Body of pancreas (tissue), 4 donors: ENCODE data around the gene ANKRD12. TPM values are rescaled to one million over a fixed set of nuclear protein-coding genes. Genes with fewer than 3 reads are reported as not detected.
A peak's percentile ranks its signal among the peaks of the same experiment; 100 is the strongest.
"Not testable (repeated sequence)": the region's sequence is repeated elsewhere in the genome, so short reads cannot be mapped to it uniquely, and the experiment has no call there.

Source experiments
- ATAC-seq: fragments of 150-250 bp; one replicate; pipeline ENCODE4 v1.9.1; 2016
- DNase-seq, 4 donors: peaks; one replicate each; pipeline ENCODE4 v3.0.0-alpha.2; 2019
- H3K27ac ChIP-seq, 4 donors: fragments of 200-600 bp; sonication (generic); 1 replicate in 3 of 4; 2 replicates in 1 of 4; pipeline versions ENCODE4 v1.5.1 to v1.6.1; 2016 to 2019; ENCODE audit warnings: mild to moderate bottlenecking in 1 of 4, mixed read lengths in 1 of 4, moderate library complexity in 1 of 4
- H3K27me3 ChIP-seq, 2 donors: fragments of 200-600 bp; sonication (generic); one replicate each; pipeline ENCODE4 v1.6.0; 2016; ENCODE audit warnings: mild to moderate bottlenecking in 1 of 2
- H3K36me3 ChIP-seq, 2 donors: fragments of 200-600 bp; sonication (generic); replicated peaks in 1 of 2; 2 replicates each; pipeline ENCODE4 v1.5.1; 2016; ENCODE audit warnings: low read depth in 2 of 2; ENCODE audit not compliant: insufficient read depth in 1 of 2
- H3K4me1 ChIP-seq: fragments of 200-600 bp; sonication (generic); one replicate; pipeline ENCODE4 v1.6.0; 2016
- H3K4me3 ChIP-seq, 2 donors: fragments of 200-600 bp; sonication (generic); 1 replicate in 1 of 2; 2 replicates in 1 of 2; pipeline ENCODE4 v1.5.1; 2016 to 2019
- H3K9me3 ChIP-seq, 3 donors: fragments of 200-600 bp; sonication (generic); 1 replicate in 2 of 3; 2 replicates in 1 of 3; pipeline ENCODE4 v1.5.1; 2016
- CTCF ChIP-seq, 7 experiments: fragments of 450-650 bp in 4 of 7; fragments of 200-600 bp in 3 of 7; sonication (generic) in 3 of 7; IDR thresholded peaks; one replicate each; pipeline ENCODE4 v1.5.1; 2016 to 2019; ENCODE audit warnings: antibody characterized with exemption in 7 of 7
- POLR2A ChIP-seq, 3 donors: fragments of 450-650 bp; IDR thresholded peaks; one replicate each; pipeline ENCODE4 v1.6.1; 2016; ENCODE audit warnings: antibody characterized with exemption in 3 of 3, mild to moderate bottlenecking in 2 of 3
- WGBS, 2 donors: methylation state at CpG; one replicate each; pipeline ENCODE4 v1.1.5; 2017; 5-methylcytosine and 5-hydroxymethylcytosine counted together
- intact Hi-C: fragments of 100-400 bp; cut with DNase I; formaldehyde crosslinking; loops from one replicate; pipeline ENCODE4 v1.15.1; 2023
- total RNA-seq, 2 donors: library from RNA; depleted of rRNA; stranded (reverse); fragments of >200 nt; gene quantifications; one replicate each; pipeline ENCODE4 v1.1.0, GENCODE V29; 2016

ANKRD12 gene
- total RNA-seq: 10 to 100 TPM; 25.4 to 32.9 TPM

GRCh38 chr18:9136315-9137155 is at the start of gene ANKRD12:
Gene ANKRD12, plus strand, starts transcription at chr18:9136781. Its CDS starts 45,652 bp downstream, at chr18:9182433.
- Histone ChIP-seq H3K4me1 (peaks cover 51% of the 10 kb centered on the region), H3K27ac (peak within 1 kb of the TSS; percentile 98 to 99 (median 98)), H3K36me3 (no peaks in the 10 kb centered on the region), H3K9me3 (no peaks in the 10 kb centered on the region), H3K27me3 (no peaks in the 10 kb centered on the region), H3K4me3 (peak within 1 kb of the TSS; percentile 55 to 78)
- DNase-seq (peak; percentile 97 to 98 (median 97)), ATAC-seq (peak; percentile 86)
- 0% methylated on average over 1 to 81 of the region's 95 CpGs for WGBS, 2 donors
- TF ChIP-seq POLR2A (IDR thresholded peaks at IDR 0.05): peak; percentile 89 to 93 (median 92)
- peak in 2 of 7 experiments; percentile 6 to 10 for TF ChIP-seq CTCF (IDR thresholded peaks at IDR 0.05)
- intact Hi-C loops: no loop called here

GRCh38 chr18:9087144-9087543 is 49.4 kb upstream of the ANKRD12 start:
- 98 to 100% methylated on average over 2 of the region's 2 CpGs for WGBS, 2 donors
- H3K4me1 ChIP-seq: no peaks in the 10 kb centered on the region
- no peak overlapping the region for H3K4me3 ChIP-seq
- TF ChIP-seq POLR2A (IDR thresholded peaks at IDR 0.05): no peak
- no peak for TF ChIP-seq CTCF (IDR thresholded peaks at IDR 0.05)
- intact Hi-C loops: no loop called here
- no peaks in the 10 kb centered on the region for H3K9me3 ChIP-seq
- DNase-seq (no peak), ATAC-seq (no peak)
- H3K27me3 ChIP-seq: no peaks in the 10 kb centered on the region
- no peak overlapping the region for H3K27ac ChIP-seq
- no peaks in the 10 kb centered on the region for H3K36me3 ChIP-seq

- no peaks in the 10 kb centered on the region for H3K4me1 ChIP-seq
- H3K36me3 ChIP-seq: no peaks in the 10 kb centered on the region
- TF ChIP-seq POLR2A (IDR thresholded peaks at IDR 0.05): no peak
- TF ChIP-seq CTCF (IDR thresholded peaks at IDR 0.05): no peak
- no peaks in the 10 kb centered on the region for H3K27me3 ChIP-seq
- H3K9me3 ChIP-seq: no peaks in the 10 kb centered on the region
- WGBS, 2 donors: 87 to 92% methylated on average over 5 of the region's 5 CpGs
- H3K4me3 ChIP-seq: no peak overlapping the region
- DNase-seq (no peak), ATAC-seq (no peak)
- intact Hi-C loops: no loop called here
- H3K27ac ChIP-seq: no peak overlapping the region
Measured at GRCh38 chr18:9088252-9088651, 48.3 kb upstream of the ANKRD12 start.

- 86 to 93% methylated on average over 2 of the region's 2 CpGs for WGBS, 2 donors
- H3K27ac ChIP-seq: not testable (repeated sequence)
Measured at GRCh38 chr18:9088727-9089126, 47.9 kb upstream of the ANKRD12 start.

GRCh38 chr18:9090578-9090977 is 46.0 kb upstream of the ANKRD12 start:
- Histone ChIP-seq H3K27ac (no peak overlapping the region), H3K36me3 (no peaks in the 10 kb centered on the region), H3K4me3 (no peak overlapping the region), H3K4me1 (no peaks in the 10 kb centered on the region), H3K9me3 (no peaks in the 10 kb centered on the region), H3K27me3 (no peaks in the 10 kb centered on the region)
- no peak for ATAC-seq
- WGBS, 2 donors: 88 to 89% methylated on average over 5 of the region's 5 CpGs
- intact Hi-C loops: no loop called here
- DNase-seq: no peak
- no peak for TF ChIP-seq CTCF (IDR thresholded peaks at IDR 0.05)
- TF ChIP-seq POLR2A (IDR thresholded peaks at IDR 0.05): no peak

More at GRCh38 chr18:9088727-9089126, 47.9 kb upstream of the ANKRD12 start:
- H3K27me3 ChIP-seq, H3K9me3 ChIP-seq, ATAC-seq, H3K4me1 ChIP-seq, intact Hi-C loops, H3K4me3 ChIP-seq, DNase-seq, H3K36me3 ChIP-seq: not testable (repeated sequence)
